H1 (cell line): ENCODE results near the gene PRR3. TPM values are rescaled to one million over a fixed set of nuclear protein-coding genes. Genes with fewer than 3 reads are reported as not detected.
A peak's percentile ranks its signal among the peaks of the same experiment; 100 is the strongest.

Source experiments
- CTCF ChIA-PET: fragments of 300-600 bp; sonication (Branson Sonifier 250); formaldehyde crosslinking; loops from one replicate; lab custom pipeline; 2021; ENCODE audit not compliant: partially characterized antibody; lab: Charles Lee
- POLR2A ChIA-PET: fragments of 300-600 bp; sonication (Branson Sonifier 250); formaldehyde crosslinking; loops from one replicate; lab custom pipeline; 2021; ENCODE audit warnings: inconsistent platforms; ENCODE audit not compliant: partially characterized antibody; lab: Charles Lee
- DNase-seq, 2 experiments: peaks; one replicate each; pipeline versions ENCODE4 v3.0.0 to v3.0.0-alpha.2; 2010 to 2022; ENCODE audit warnings: low spot score in 2 of 2, low read depth in 1 of 2, mixed read lengths in 1 of 2
- FAIRE-seq: peaks from 2 replicates; lab custom pipeline; 2011; peaks lifted over from hg19 to GRCh38; lab: Jason Lieb, UNC
- H2AFZ ChIP-seq: 2 replicates; pipeline ENCODE4 v1.8.1; 2012; ENCODE audit warnings: low read length, inconsistent platforms
- H2AK5ac ChIP-seq: 2 replicates; pipeline ENCODE4 v1.6.1; 2013; ENCODE audit warnings: low read depth, low read length
- H2BK120ac ChIP-seq: replicated peaks from 2 replicates; pipeline ENCODE3; 2013; ENCODE audit warnings: low read depth, low read length, inconsistent platforms
- H2BK12ac ChIP-seq: 2 replicates; pipeline ENCODE4 v1.6.1; 2013; ENCODE audit warnings: low read depth, low read length
- H2BK15ac ChIP-seq: 2 replicates; pipeline ENCODE4 v1.6.1; 2013; ENCODE audit warnings: low read length
- H2BK20ac ChIP-seq: 2 replicates; pipeline ENCODE4 v1.6.1; 2013; ENCODE audit warnings: low read length
- H2BK5ac ChIP-seq: 2 replicates; pipeline ENCODE4 v1.6.1; 2013; ENCODE audit warnings: low read depth, low read length
- H3K14ac ChIP-seq: 2 replicates; pipeline ENCODE4 v1.6.1; 2013; ENCODE audit warnings: inconsistent platforms; ENCODE audit not compliant: insufficient read length
- H3K18ac ChIP-seq: 2 replicates; pipeline ENCODE4 v1.6.1; 2013; ENCODE audit warnings: low read length; ENCODE audit errors: extremely low read depth
- H3K23ac ChIP-seq: 2 replicates; pipeline ENCODE4 v1.6.1; 2013; ENCODE audit warnings: inconsistent platforms; ENCODE audit not compliant: insufficient read length
- H3K23me2 ChIP-seq: 2 replicates; pipeline ENCODE4 v1.6.1; 2013; ENCODE audit warnings: low read depth, low read length
- H3K27ac ChIP-seq: 2 replicates; pipeline ENCODE4 v1.6.1; 2011; ENCODE audit warnings: low read depth, low read length, inconsistent platforms
- H3K27me3 ChIP-seq, 4 experiments: replicated peaks in 1 of 4; 1 replicate in 1 of 4; 2 replicates in 3 of 4; pipeline versions ENCODE4 v1.6.1 to v1.8.1; 2011 to 2013; ENCODE audit warnings: low read length in 3 of 4, mild to moderate bottlenecking in 3 of 4, inconsistent platforms in 2 of 4, mixed read lengths in 2 of 4, moderate library complexity in 1 of 4; ENCODE audit not compliant: control insufficient read depth in 3 of 4, insufficient read depth in 3 of 4; ENCODE audit errors: extremely low read depth in 1 of 4
- H3K36me3 ChIP-seq, 4 experiments: 2 replicates each; pipeline versions ENCODE4 v1.6.1 to v1.8.1; 2011 to 2013; ENCODE audit warnings: mild to moderate bottlenecking in 4 of 4, low read length in 3 of 4, moderate library complexity in 2 of 4, control low read depth in 1 of 4, inconsistent platforms in 1 of 4; ENCODE audit not compliant: insufficient read depth in 4 of 4, control insufficient read depth in 2 of 4
- H3K4ac ChIP-seq: replicated peaks from 2 replicates; pipeline ENCODE3; 2013; ENCODE audit warnings: low read length, low read depth, mixed read lengths, inconsistent platforms; ENCODE audit not compliant: insufficient read length
- H3K4me1 ChIP-seq, 4 experiments: replicated peaks in 1 of 4; 1 replicate in 1 of 4; 2 replicates in 3 of 4; pipeline versions ENCODE4 v1.6.1 to v1.8.1; 2011 to 2013; ENCODE audit warnings: low read length in 3 of 4, inconsistent platforms in 2 of 4, mixed read lengths in 1 of 4; ENCODE audit not compliant: insufficient read depth in 4 of 4, control insufficient read depth in 3 of 4
- H3K4me2 ChIP-seq, 2 experiments: 2 replicates each; pipeline versions ENCODE4 v1.6.1 to v1.8.1; 2011 to 2013; ENCODE audit warnings: low read depth in 2 of 2, low read length in 2 of 2, control low read depth in 1 of 2, inconsistent platforms in 1 of 2, mild to moderate bottlenecking in 1 of 2; ENCODE audit not compliant: insufficient read depth in 1 of 2
- H3K4me3 ChIP-seq, 4 experiments: fragments of 200-600, 300-600 bp in 1 of 4; sonication (generic), shearing (Covaris generic), sonication (Bioruptor Twin) in 1 of 4; 2 replicates each; pipeline versions ENCODE4 v1.5.1 to v1.8.1; 2011 to 2016; ENCODE audit warnings: low read length in 4 of 4, low read depth in 3 of 4, control low read depth in 2 of 4, inconsistent platforms in 2 of 4, mild to moderate bottlenecking in 2 of 4, mixed read lengths in 1 of 4, moderate library complexity in 1 of 4; ENCODE audit not compliant: insufficient read depth in 2 of 4; ENCODE audit errors: extremely low read depth in 1 of 4
- H3K56ac ChIP-seq: replicated peaks from 2 replicates; pipeline ENCODE3; 2013; ENCODE audit warnings: low read depth, mild to moderate bottlenecking, mixed read lengths, low read length, inconsistent platforms; ENCODE audit not compliant: insufficient read length
- H3K79me1 ChIP-seq: 2 replicates; pipeline ENCODE4 v1.6.1; 2013; ENCODE audit warnings: low read depth, low read length, control low read depth
- H3K79me2 ChIP-seq, 2 experiments: 2 replicates each; pipeline versions ENCODE4 v1.6.1 to v1.8.1; 2012 to 2013; ENCODE audit warnings: low read length in 2 of 2, mild to moderate bottlenecking in 2 of 2, inconsistent platforms in 1 of 2; ENCODE audit not compliant: insufficient read depth in 2 of 2, control insufficient read depth in 1 of 2
- H3K9ac ChIP-seq, 4 experiments: replicated peaks in 1 of 4; 1 replicate in 1 of 4; 2 replicates in 3 of 4; pipeline versions ENCODE4 v1.6.1 to v1.8.1; 2011 to 2013; ENCODE audit warnings: low read depth in 3 of 4, low read length in 3 of 4, control low read depth in 2 of 4, mild to moderate bottlenecking in 2 of 4, moderate library complexity in 2 of 4, inconsistent platforms in 1 of 4; ENCODE audit errors: extremely low read depth in 1 of 4
- H3K9me3 ChIP-seq, 2 experiments: 2 replicates each; pipeline versions ENCODE4 v1.6.1 to v1.8.1; 2012 to 2013; ENCODE audit warnings: mild to moderate bottlenecking in 2 of 2, moderate library complexity in 2 of 2, control low read depth in 1 of 2, inconsistent platforms in 1 of 2, low read depth in 1 of 2, low read length in 1 of 2, mixed read lengths in 1 of 2; ENCODE audit not compliant: insufficient read depth in 2 of 2
- H4K20me1 ChIP-seq, 2 experiments: replicated peaks in 1 of 2; 2 replicates each; pipeline versions ENCODE3 to v1.8.1; 2011 to 2013; ENCODE audit warnings: inconsistent platforms in 2 of 2, low read length in 2 of 2, mild to moderate bottlenecking in 1 of 2; ENCODE audit not compliant: insufficient read depth in 2 of 2, control insufficient read depth in 1 of 2
- H4K5ac ChIP-seq: 2 replicates; pipeline ENCODE4 v1.6.1; 2013; ENCODE audit warnings: low read length, low read depth, mixed read lengths, inconsistent platforms; ENCODE audit not compliant: insufficient read length
- H4K8ac ChIP-seq: 2 replicates; pipeline ENCODE4 v1.8.0; 2013; ENCODE audit warnings: mild to moderate bottlenecking, moderate library complexity, low read length, inconsistent platforms; ENCODE audit not compliant: insufficient read depth; ENCODE audit errors: extremely low read depth
- H4K91ac ChIP-seq: replicated peaks from 2 replicates; pipeline ENCODE3; 2013; ENCODE audit warnings: low read length, mixed read lengths, inconsistent platforms; ENCODE audit not compliant: insufficient read length
- ASH2L ChIP-seq: fragments of 200-600, 300-600 bp; sonication (generic); IDR thresholded peaks from one replicate; pipeline ENCODE4 v1.7.1; 2017; ENCODE audit warnings: low read length
- CBX5 ChIP-seq: fragments of 300-800, 300-1000 bp; sonication (generic); IDR thresholded peaks from 2 replicates; pipeline ENCODE4 v1.7.1; 2016; ENCODE audit warnings: antibody characterized with exemption, low read length, low read depth
- EP300 ChIP-seq, 2 experiments: IDR thresholded peaks; 1 replicate in 1 of 2; 2 replicates in 1 of 2; pipeline ENCODE4 v1.6.1; 2011 to 2012; ENCODE audit warnings: low read depth in 2 of 2, low read length in 2 of 2, mild to moderate bottlenecking in 2 of 2, borderline replicate concordance in 1 of 2, inconsistent platforms in 1 of 2, moderate library complexity in 1 of 2
- GABPA ChIP-seq: IDR thresholded peaks from 2 replicates; pipeline ENCODE4 v1.6.1; 2011; ENCODE audit warnings: mild to moderate bottlenecking, low read length, moderate library complexity, borderline replicate concordance; ENCODE audit not compliant: insufficient read depth
- GTF2F1 ChIP-seq: IDR thresholded peaks from 2 replicates; pipeline ENCODE4 v1.6.1; 2012; ENCODE audit warnings: low read depth, low read length, improper control_type of control experiment, borderline replicate concordance
- RAD21 ChIP-seq, 2 experiments: IDR thresholded peaks in 1 of 2; conservative IDR thresholded peaks in 1 of 2; 2 replicates each; pipeline ENCODE4 v1.6.1; 2011; ENCODE audit warnings: low read depth in 2 of 2, low read length in 2 of 2, improper control_type of control experiment in 1 of 2, inconsistent platforms in 1 of 2, mild to moderate bottlenecking in 1 of 2, moderate library complexity in 1 of 2
- SIN3A ChIP-seq, 2 experiments: IDR thresholded peaks in 1 of 2; conservative IDR thresholded peaks in 1 of 2; 2 replicates each; pipeline ENCODE4 v1.6.1; 2011 to 2012; ENCODE audit warnings: low read length in 2 of 2, improper control_type of control experiment in 1 of 2, low read depth in 1 of 2, mild to moderate bottlenecking in 1 of 2
- TAF1 ChIP-seq: IDR thresholded peaks from 2 replicates; pipeline ENCODE4 v1.6.1; 2011; ENCODE audit warnings: mild to moderate bottlenecking, low read depth, low read length
- WGBS, 2 experiments: shearing (Covaris generic) in 1 of 2; methylation state at CpG; one replicate each; pipeline versions ENCODE4 v1.1.6 to v1.1.7; 2013 to 2015; ENCODE audit warnings: low lambda C conversion rate in 2 of 2, mixed read lengths in 2 of 2, inconsistent platforms in 1 of 2, low coverage in 1 of 2, missing lambda C conversion rate in 1 of 2; ENCODE audit not compliant: insufficient replicate concordance in 2 of 2, insufficient coverage in 1 of 2, insufficient read length in 1 of 2; ENCODE audit errors: extremely low coverage in 1 of 2, missing lambda C conversion rate in 1 of 2; 5-methylcytosine and 5-hydroxymethylcytosine counted together
- polyA plus RNA-seq, 7 experiments: library from polyadenylated mRNA; depleted of rRNA in 3 of 7; stranded (reverse) in 5 of 7; unstranded in 2 of 7; fragments of >200 nt in 5 of 7; fragments of 200-250 nt in 2 of 7; gene quantifications; 1 replicate in 5 of 7; 2 replicates in 1 of 7; 4 replicates in 1 of 7; pipeline versions ENCODE4 v1.2.1 to v1.2.3, GENCODE V29; 2011 to 2013; ENCODE audit warnings: missing spikeins in 2 of 7, mixed read lengths in 2 of 7
- total RNA-seq: library from RNA; stranded (reverse); fragmentation: NEBNext Ultra II Directional; extraction: Animal tissue kit (Norgen Biotek cat#: 25700); gene quantifications from 2 replicates; pipeline ENCODE4 v1.2.1, GENCODE V29; 2021
- TF ChIP-seq, protein P1 (sequence below): IDR thresholded peaks from 2 replicates; pipeline ENCODE4 v1.6.1; 2012; ENCODE audit warnings: inconsistent platforms

Gene PRR3
- total and polyA plus RNA-seq, 2 of the 8 experiments (the other 6 are each of a cell fraction or from before 2014, with no cell fraction given) = 10.5 to 24.2 TPM

GRCh38 chr6:30541515-30542403, 15.3 kb upstream of the PRR3 start:
- H4K20me1 ChIP-seq = peaks cover 0 to 2% of the 10 kb centered on the region in 2 experiments
- no peak overlapping the region for H3K18ac ChIP-seq
- H3K56ac ChIP-seq = no peak overlapping the region
- no peak overlapping the region for H3K27ac ChIP-seq
- no peak overlapping the region for H3K4ac ChIP-seq
- WGBS, 2 experiments = 28% methylated on average over 23 of the region's 23 CpGs; no CpG with 5 or more reads in 1 of the 2 experiments
- ChIA-PET POLR2A (interaction anchor here (0.5 to 4.5 kb wide), 18 partner anchors 10 to 76 kb away, joined by 3 to 47 read pairs (median 4); partner anchors contain the start of genes GNL1, MRPS18B and PRR3), CTCF (interaction anchor here (0.6 to 20.8 kb wide), 44 partner anchors 9 to 439 kb away, joined by 3 to 326 read pairs (median 4); partner anchors contain the start of genes ABCF1, GNL1 and PRR3)
- peak overlapping the region; percentile 60; the same call in 1 of the 2 replicates for H2BK12ac ChIP-seq
- H4K91ac ChIP-seq = no peak overlapping the region
- peak overlapping the region; percentile 13 to 59 (median 45); a peak in 7 of 8 replicates for H3K4me3 ChIP-seq
- no peak overlapping the region for H3K14ac ChIP-seq
- no peaks in the 10 kb centered on the region for H3K4me1 ChIP-seq
- H2AFZ ChIP-seq = no peak overlapping the region
- H2BK120ac ChIP-seq = no peak overlapping the region
- no peaks in the 10 kb centered on the region for H3K79me2 ChIP-seq
- FAIRE-seq (peak; percentile 78), DNase-seq (peak; percentile 57 to 87)
- no peak overlapping the region for H3K23ac ChIP-seq
- H3K9me3 ChIP-seq = no peaks in the 10 kb centered on the region
- no peaks in the 10 kb centered on the region for H3K23me2 ChIP-seq
- H4K5ac ChIP-seq = no peak overlapping the region
- H2AK5ac ChIP-seq = no peak overlapping the region
- peak overlapping the region; percentile 1 to 73 for H3K4me2 ChIP-seq
- H2BK5ac ChIP-seq = no peak overlapping the region
- no peak overlapping the region for H2BK15ac ChIP-seq
- H3K27me3 ChIP-seq = no peaks in the 10 kb centered on the region
- no peak overlapping the region for H4K8ac ChIP-seq
- no peaks in the 10 kb centered on the region for H3K79me1 ChIP-seq
- no peak overlapping the region for H2BK20ac ChIP-seq
- H3K9ac ChIP-seq = no peak overlapping the region
- peaks cover 3 to 8% (median 3%) of the 10 kb centered on the region in 4 experiments; a peak in 6 of 8 replicates for H3K36me3 ChIP-seq
- TF ChIP-seq ASH2L = no peak
- 0 out of 2 replicates have a peak, but pooled peaks have one; percentile 19 for TF ChIP-seq TAF1
- peak; percentile 81 to 85; a peak in 3 of 4 replicates for TF ChIP-seq SIN3A (conservative IDR thresholded peaks at IDR 0.05 in 1 of 2, IDR thresholded peaks at IDR 0.05 in 1 of 2; ENCODE audit: low read depth in 1 of 2, low read length in 2 of 2)
- peak; percentile 52 to 65 for TF ChIP-seq RAD21 (IDR thresholded peaks at IDR 0.05 in 1 of 2, conservative IDR thresholded peaks at IDR 0.05 in 1 of 2; ENCODE audit: low read depth in 2 of 2, low read length in 2 of 2)
- TF ChIP-seq, protein P1, sequence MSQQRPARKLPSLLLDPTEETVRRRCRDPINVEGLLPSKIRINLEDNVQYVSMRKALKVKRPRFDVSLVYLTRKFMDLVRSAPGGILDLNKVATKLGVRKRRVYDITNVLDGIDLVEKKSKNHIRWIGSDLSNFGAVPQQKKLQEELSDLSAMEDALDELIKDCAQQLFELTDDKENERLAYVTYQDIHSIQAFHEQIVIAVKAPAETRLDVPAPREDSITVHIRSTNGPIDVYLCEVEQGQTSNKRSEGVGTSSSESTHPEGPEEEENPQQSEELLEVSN = no peak
- TF ChIP-seq EP300 (IDR thresholded peaks at IDR 0.05; ENCODE audit: borderline replicate concordance in 1 of 2, low read depth in 2 of 2, low read length in 2 of 2) = no peak
- TF ChIP-seq GABPA = no peak; the same call in 1 of the 2 replicates
- no peak for TF ChIP-seq CBX5
- no peak for TF ChIP-seq GTF2F1
